DND-41 (cell line): ENCODE data around the gene DNAJC28.

Experiments
- ATAC-seq: fragments of 200-7000 bp; cut with Tn5 transposase; 3 replicates; pipeline ENCODE4 v1.9.1; 2021; ENCODE audit warnings: low read depth; ENCODE audit not compliant: insufficient read depth
- DNase-seq: peaks from one replicate; pipeline ENCODE4 v3.0.0-alpha.2; 2020
- H2AFZ ChIP-seq: 2 replicates; pipeline ENCODE4 v1.6.0; 2012; ENCODE audit warnings: low read depth, low read length
- H3K27ac ChIP-seq: 2 replicates; pipeline ENCODE4 v1.5.1; 2012; ENCODE audit warnings: low read length, inconsistent platforms
- H3K27me3 ChIP-seq: fragments of 200-600 bp; sonication (generic); 2 replicates; pipeline ENCODE4 v1.6.0; 2012; ENCODE audit warnings: low read length, mild to moderate bottlenecking, inconsistent platforms; ENCODE audit not compliant: insufficient read depth, poor library complexity
- H3K36me3 ChIP-seq: 2 replicates; pipeline ENCODE4 v1.5.1; 2012; ENCODE audit warnings: low read length, inconsistent platforms; ENCODE audit not compliant: insufficient read depth
- H3K4me1 ChIP-seq: 2 replicates; pipeline ENCODE4 v1.5.1; 2012; ENCODE audit warnings: mild to moderate bottlenecking, low read length; ENCODE audit not compliant: insufficient read depth
- H3K4me2 ChIP-seq: 2 replicates; pipeline ENCODE4 v1.6.0; 2012; ENCODE audit warnings: mild to moderate bottlenecking, moderate library complexity, low read length, inconsistent platforms; ENCODE audit not compliant: insufficient read depth
- H3K4me3 ChIP-seq, 2 experiments: fragments of 200-600 bp in 1 of 2; shearing (Covaris generic) in 1 of 2; 2 replicates each; pipeline ENCODE4 v1.5.1; 2012 to 2016; ENCODE audit warnings: inconsistent platforms in 2 of 2, low read length in 2 of 2, mild to moderate bottlenecking in 2 of 2, low read depth in 1 of 2, moderate library complexity in 1 of 2
- H3K79me2 ChIP-seq: 2 replicates; pipeline ENCODE4 v1.6.0; 2012; ENCODE audit warnings: low read length, inconsistent platforms; ENCODE audit not compliant: insufficient read depth
- H3K9ac ChIP-seq: 2 replicates; pipeline ENCODE4 v1.6.0; 2012; ENCODE audit warnings: low read depth, mild to moderate bottlenecking, inconsistent platforms, low read length, moderate library complexity
- H3K9me3 ChIP-seq: 2 replicates; pipeline ENCODE4 v1.5.1; 2012; ENCODE audit warnings: low read length, moderate library complexity, mild to moderate bottlenecking, inconsistent platforms; ENCODE audit not compliant: insufficient read depth, severe bottlenecking
- H4K20me1 ChIP-seq: 2 replicates; pipeline ENCODE4 v1.6.0; 2012; ENCODE audit warnings: low read length; ENCODE audit not compliant: insufficient read depth
- EZH2 ChIP-seq: IDR thresholded peaks from 3 replicates; pipeline ENCODE4 v1.6.1; 2012; ENCODE audit warnings: borderline replicate concordance, low read depth, mild to moderate bottlenecking, moderate library complexity, low read length, inconsistent platforms; ENCODE audit not compliant: severe bottlenecking
- TF ChIP-seq, protein P1 (sequence below): IDR thresholded peaks from 2 replicates; pipeline ENCODE4 v1.5.1; 2012; ENCODE audit warnings: borderline replicate concordance, low read length, moderate library complexity, mild to moderate bottlenecking; ENCODE audit not compliant: poor library complexity, severe bottlenecking; ENCODE audit errors: extremely low read depth

DNAJC28 gene

DNA sequence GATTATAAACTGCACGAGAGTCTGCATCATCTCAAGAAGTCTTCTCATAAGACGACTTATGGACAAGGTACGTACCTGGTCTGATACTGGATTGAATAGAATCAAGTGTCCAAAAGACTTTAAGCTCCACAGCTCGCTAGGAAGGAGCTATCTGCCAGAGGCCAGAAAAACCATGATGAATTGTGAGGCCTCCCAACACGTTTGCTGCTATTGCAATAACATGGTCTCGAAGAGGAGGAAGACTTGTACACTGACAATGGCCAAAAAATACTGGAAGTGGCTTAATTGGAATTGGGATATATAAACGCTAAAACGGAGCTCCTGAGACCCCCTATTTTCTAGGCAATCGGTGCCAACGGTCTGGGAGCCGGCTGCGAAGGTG is 534 bp downstream of the DNAJC28 start:
- ATAC-seq: no peak
- Histone ChIP-seq H4K20me1 (no peaks in the 10 kb centered on the region), H3K9me3 (no peaks in the 10 kb centered on the region), H3K4me1 (peaks cover 16% of the 10 kb centered on the region), H3K27ac (peak overlapping the region; percentile 73), H2AFZ (peak overlapping the region; percentile 91), H3K79me2 (no peaks in the 10 kb centered on the region), H3K9ac (peak overlapping the region; percentile 56), H3K4me2 (peak overlapping the region; percentile 69), H3K4me3 (peak overlapping the region; percentile 45 to 79; a peak in 3 of 4 replicates), H3K27me3 (no peaks in the 10 kb centered on the region), H3K36me3 (no peaks in the 10 kb centered on the region)
- TF ChIP-seq EZH2: no peak
- TF ChIP-seq, protein P1, sequence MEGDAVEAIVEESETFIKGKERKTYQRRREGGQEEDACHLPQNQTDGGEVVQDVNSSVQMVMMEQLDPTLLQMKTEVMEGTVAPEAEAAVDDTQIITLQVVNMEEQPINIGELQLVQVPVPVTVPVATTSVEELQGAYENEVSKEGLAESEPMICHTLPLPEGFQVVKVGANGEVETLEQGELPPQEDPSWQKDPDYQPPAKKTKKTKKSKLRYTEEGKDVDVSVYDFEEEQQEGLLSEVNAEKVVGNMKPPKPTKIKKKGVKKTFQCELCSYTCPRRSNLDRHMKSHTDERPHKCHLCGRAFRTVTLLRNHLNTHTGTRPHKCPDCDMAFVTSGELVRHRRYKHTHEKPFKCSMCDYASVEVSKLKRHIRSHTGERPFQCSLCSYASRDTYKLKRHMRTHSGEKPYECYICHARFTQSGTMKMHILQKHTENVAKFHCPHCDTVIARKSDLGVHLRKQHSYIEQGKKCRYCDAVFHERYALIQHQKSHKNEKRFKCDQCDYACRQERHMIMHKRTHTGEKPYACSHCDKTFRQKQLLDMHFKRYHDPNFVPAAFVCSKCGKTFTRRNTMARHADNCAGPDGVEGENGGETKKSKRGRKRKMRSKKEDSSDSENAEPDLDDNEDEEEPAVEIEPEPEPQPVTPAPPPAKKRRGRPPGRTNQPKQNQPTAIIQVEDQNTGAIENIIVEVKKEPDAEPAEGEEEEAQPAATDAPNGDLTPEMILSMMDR: no peak
- DNase-seq: no peak

DNA sequence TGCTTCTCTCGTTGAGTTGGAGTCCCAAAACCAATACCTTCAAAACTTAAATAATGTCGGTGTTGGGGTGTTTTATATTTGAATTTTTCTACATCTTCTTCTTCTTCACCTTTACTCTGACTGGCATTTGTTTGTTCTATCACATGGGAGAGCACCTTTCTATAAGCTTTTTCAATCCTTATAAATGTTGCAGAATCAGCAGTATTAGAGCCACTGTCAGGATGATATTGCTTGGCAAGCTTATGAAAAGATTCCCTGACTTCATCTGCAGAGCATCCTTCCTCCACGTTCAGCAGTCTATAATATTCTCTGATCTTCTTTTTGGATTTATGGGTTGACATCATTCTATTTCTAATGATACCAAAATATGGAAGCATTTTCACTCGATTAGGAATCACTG is 2.6 kb downstream of the DNAJC28 start:
- H3K27ac ChIP-seq: no peak overlapping the region
- no peaks in the 10 kb centered on the region for H3K9me3 ChIP-seq
- TF ChIP-seq, protein P1: no peak
- TF ChIP-seq EZH2: no peak
- H3K9ac ChIP-seq: no peak overlapping the region
- no peaks in the 10 kb centered on the region for H3K79me2 ChIP-seq
- H3K36me3 ChIP-seq: no peaks in the 10 kb centered on the region
- H2AFZ ChIP-seq: no peak overlapping the region
- DNase-seq (no peak), ATAC-seq (no peak)
- H3K27me3 ChIP-seq: no peaks in the 10 kb centered on the region
- no peaks in the 10 kb centered on the region for H4K20me1 ChIP-seq
- H3K4me1 ChIP-seq: peaks cover 16% of the 10 kb centered on the region
- H3K4me3 ChIP-seq: no peak overlapping the region
- no peak overlapping the region for H3K4me2 ChIP-seq

DNA sequence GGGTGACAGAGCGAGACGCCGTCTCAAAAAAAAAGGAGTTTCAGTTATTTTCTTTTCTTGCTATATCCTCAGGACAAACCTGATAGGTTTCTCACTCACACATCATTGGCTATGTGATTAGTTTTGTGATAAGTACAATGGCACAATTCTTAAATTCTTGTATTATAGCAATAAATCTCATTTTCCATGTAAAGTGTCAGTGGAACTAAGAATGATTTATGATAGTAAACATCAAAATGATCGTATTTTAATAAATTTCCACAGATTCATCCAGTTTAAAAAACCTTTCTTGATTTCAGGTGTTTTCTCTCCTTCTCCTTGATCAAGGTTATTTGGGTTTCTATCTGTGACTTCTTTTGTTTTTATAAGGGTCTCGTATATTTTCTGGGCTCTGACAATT is 3.5 kb downstream of the DNAJC28 start:
- TF ChIP-seq, protein P1: no peak
- TF ChIP-seq EZH2: no peak
- no peak overlapping the region for H3K4me3 ChIP-seq
- DNase-seq: no peak

More for the DNA sequence above, 3.5 kb downstream of the DNAJC28 start:
- H3K9ac ChIP-seq: no peak overlapping the region
- no peaks in the 10 kb centered on the region for H4K20me1 ChIP-seq
- no peaks in the 10 kb centered on the region for H3K9me3 ChIP-seq
- ATAC-seq: no peak
- no peak overlapping the region for H3K4me2 ChIP-seq
- H2AFZ ChIP-seq: no peak overlapping the region
- no peaks in the 10 kb centered on the region for H3K27me3 ChIP-seq
- H3K27ac ChIP-seq: no peak overlapping the region
- no peaks in the 10 kb centered on the region for H3K79me2 ChIP-seq
- peaks cover 16% of the 10 kb centered on the region for H3K4me1 ChIP-seq
- H3K36me3 ChIP-seq: no peaks in the 10 kb centered on the region
